Brain microvascular endothelial cell (primary cell): ENCODE data around the gene LAMB3.

Experiments
- DNase-seq: peaks from one replicate; pipeline ENCODE4 v3.0.0-alpha.2; 2020
- H3K27ac ChIP-seq: fragments of 250-450 bp; sonication (Bioruptor Pico); 2 replicates; pipeline ENCODE4 v1.5.1; 2020; ENCODE audit warnings: mild to moderate bottlenecking, moderate library complexity
- H3K27me3 ChIP-seq: fragments of 250-450 bp; sonication (Bioruptor Pico); replicated peaks from 2 replicates; pipeline ENCODE4 v1.5.1; 2020; ENCODE audit warnings: mild to moderate bottlenecking
- H3K36me3 ChIP-seq: fragments of 250-450 bp; sonication (Bioruptor Pico); replicated peaks from 2 replicates; pipeline ENCODE4 v1.5.1; 2020; ENCODE audit warnings: mild to moderate bottlenecking
- H3K4me3 ChIP-seq: 2 replicates; pipeline ENCODE4 v1.5.1; 2011; ENCODE audit warnings: low read depth, mild to moderate bottlenecking, control low read depth, low read length, moderate library complexity
- in situ Hi-C: cut with HindIII; loops from 2 replicates; pipeline ENCODE4 v1.10.0; 2017; ENCODE audit warnings: low sequenced_read_pairs, low pct_ligation_motif_present
- TF ChIP-seq, protein P1 (sequence below): IDR thresholded peaks from 2 replicates; pipeline ENCODE4 v1.5.1; 2011; ENCODE audit warnings: low read depth, mild to moderate bottlenecking, moderate library complexity, low read length, control low read depth, inconsistent platforms; ENCODE audit errors: missing control alignments

Gene LAMB3

DNA sequence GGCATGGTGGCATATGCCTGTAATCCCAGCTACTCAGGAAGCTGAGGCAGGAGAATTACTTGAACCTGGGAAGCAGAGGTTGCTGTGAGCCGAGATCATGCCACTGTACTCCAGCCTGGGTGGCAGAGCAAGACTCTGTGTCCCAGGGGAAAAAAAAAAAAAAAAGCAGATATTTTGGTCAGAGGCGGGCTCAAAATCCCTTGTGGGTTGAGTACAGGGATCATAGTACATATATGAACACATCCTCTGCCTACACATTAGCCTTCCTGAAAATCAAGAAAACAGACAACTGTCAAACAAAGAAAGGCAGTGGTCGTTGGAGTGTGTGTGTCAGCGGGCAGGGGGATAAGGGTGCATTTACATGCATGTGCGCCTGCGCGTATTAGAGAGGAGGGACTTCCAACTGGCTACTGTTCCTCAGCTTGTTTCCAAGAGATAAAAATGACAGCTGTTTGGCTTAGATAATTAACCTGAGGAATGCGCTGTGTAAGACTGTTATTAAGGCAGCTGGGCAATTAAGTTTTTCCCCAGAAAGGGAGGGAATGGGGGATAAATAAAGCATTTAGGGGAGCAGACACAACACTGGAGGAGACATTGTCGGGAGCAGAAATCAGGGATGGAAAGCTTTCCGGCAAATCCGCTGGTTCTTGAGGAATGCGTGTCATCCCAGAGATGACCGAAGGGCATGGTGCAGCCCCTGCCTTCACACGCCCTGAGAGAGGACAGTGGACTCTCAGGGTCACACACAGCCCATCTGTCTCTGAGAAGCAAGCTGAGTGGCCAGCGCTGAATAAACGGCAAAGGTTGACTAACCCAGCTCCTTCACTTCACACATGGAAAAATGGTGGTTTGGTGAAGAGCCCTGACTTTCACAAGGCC, 6.4 kb downstream of the LAMB3 start:
- TF ChIP-seq, protein P1, sequence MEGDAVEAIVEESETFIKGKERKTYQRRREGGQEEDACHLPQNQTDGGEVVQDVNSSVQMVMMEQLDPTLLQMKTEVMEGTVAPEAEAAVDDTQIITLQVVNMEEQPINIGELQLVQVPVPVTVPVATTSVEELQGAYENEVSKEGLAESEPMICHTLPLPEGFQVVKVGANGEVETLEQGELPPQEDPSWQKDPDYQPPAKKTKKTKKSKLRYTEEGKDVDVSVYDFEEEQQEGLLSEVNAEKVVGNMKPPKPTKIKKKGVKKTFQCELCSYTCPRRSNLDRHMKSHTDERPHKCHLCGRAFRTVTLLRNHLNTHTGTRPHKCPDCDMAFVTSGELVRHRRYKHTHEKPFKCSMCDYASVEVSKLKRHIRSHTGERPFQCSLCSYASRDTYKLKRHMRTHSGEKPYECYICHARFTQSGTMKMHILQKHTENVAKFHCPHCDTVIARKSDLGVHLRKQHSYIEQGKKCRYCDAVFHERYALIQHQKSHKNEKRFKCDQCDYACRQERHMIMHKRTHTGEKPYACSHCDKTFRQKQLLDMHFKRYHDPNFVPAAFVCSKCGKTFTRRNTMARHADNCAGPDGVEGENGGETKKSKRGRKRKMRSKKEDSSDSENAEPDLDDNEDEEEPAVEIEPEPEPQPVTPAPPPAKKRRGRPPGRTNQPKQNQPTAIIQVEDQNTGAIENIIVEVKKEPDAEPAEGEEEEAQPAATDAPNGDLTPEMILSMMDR: no peak
- H3K36me3 ChIP-seq: no peaks in the 10 kb centered on the region
- no peak overlapping the region for H3K4me3 ChIP-seq
- H3K27ac ChIP-seq: no peak overlapping the region
- no peaks in the 10 kb centered on the region for H3K27me3 ChIP-seq
- no peak for DNase-seq
- in situ Hi-C loops: no loop called here

DNA sequence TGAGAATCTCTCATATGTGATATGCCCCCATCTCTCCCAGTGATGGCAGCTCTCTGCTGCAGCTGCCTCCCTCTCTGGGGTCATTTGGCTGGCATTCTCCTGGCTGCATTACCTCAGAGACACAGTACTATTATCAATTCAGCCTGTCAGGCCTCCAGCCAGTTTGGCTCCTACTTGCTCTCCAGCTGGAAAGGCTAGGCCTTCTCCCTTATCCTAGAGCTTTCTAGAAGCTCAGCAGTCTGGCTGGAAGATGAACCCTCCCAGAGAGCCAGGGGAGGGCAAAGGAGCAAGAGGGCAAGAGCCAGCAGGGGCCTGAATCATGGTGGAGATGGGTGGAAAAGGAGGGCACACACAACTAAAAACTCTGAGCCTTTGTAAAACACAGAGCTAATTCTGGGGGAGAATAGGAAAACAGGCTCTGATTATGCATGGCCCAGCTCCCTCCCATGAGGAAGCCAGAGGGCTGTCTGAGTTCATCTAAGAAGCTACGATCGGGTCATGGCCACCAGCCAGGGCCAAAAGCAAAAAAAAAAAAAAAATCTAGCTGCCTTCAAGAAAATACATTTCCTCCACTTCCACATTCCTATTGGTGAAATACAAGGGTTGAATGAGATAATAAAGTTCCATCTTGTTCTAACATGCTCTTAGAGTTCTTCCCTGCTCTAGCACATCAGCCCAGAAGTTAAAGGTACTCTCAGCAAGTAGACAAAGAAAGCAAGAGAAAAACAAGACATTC, 8.8 kb downstream of the LAMB3 start:
- DNase-seq: no peak
- TF ChIP-seq, protein P1: no peak
- no peaks in the 10 kb centered on the region for H3K36me3 ChIP-seq
- in situ Hi-C loops: no loop called here
- no peaks in the 10 kb centered on the region for H3K27me3 ChIP-seq
- H3K27ac ChIP-seq: no peak overlapping the region
- no peak overlapping the region for H3K4me3 ChIP-seq

DNA sequence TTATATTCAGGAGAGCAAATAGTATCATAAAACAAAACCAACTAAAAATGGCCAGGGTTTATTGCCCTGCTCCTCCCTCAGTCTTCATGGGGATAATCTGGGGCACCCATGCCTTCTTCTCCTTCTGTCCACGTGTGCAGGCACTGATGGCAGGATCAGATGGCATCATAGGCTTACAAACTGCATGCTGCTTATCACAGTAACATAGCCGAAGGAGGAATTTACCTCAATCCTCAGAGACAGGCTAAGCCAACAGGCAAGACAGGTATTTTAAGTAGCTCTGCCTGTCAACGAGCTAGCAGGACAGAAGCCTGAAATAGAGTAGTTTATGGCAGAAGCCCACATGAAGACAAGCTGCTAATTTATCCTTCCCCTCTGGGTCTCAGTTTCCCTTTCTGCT, 9.4 kb downstream of the LAMB3 start:
- Histone ChIP-seq H3K36me3 (no peaks in the 10 kb centered on the region), H3K4me3 (no peak overlapping the region), H3K27ac (no peak overlapping the region), H3K27me3 (no peaks in the 10 kb centered on the region)
- DNase-seq: no peak
- in situ Hi-C loops: no loop called here
- TF ChIP-seq, protein P1: no peak

DNA sequence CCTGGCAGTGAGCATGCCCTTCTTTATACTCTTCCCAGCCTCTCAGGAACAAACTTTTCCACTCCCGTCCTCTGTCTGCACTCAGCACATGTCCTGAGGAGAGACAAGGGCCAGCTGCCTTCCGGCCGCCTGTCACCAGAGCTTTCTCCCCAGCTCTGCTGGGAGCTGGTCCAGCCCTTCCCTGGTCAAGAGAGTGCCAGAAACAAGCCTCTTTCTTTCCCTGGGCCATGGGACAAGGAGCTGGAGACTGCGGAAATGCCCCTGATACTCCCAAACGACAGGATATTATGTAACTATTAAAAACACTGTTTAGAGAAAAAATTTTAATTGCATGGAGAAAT, 10.4 kb downstream of the LAMB3 start:
- no peaks in the 10 kb centered on the region for H3K36me3 ChIP-seq

DNA sequence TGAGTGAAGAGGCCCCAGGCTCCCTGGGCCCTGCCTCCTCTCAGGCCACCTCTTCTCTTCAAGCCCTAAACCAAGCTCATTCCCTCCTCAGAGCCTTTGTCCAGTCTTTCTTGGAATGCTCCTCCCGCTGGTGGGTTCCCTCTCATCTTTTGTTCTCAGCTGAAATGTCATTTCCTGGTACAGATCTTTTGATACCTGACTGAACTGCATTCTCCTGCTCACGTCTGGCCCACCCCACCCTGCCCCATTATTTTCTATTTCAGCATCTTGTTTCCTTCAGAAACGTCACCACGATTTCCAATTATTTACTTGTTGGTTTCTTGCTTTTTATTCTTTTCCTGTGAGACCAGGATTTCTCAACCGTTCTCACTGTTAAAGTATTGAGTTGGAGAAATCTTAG, 16.4 kb downstream of the LAMB3 start:
- in situ Hi-C loops: no loop called here
- TF ChIP-seq, protein P1: no peak
- Histone ChIP-seq H3K36me3 (no peaks in the 10 kb centered on the region), H3K4me3 (no peak overlapping the region), H3K27me3 (no peaks in the 10 kb centered on the region), H3K27ac (no peak overlapping the region)
- DNase-seq: no peak

More for the DNA sequence above, 10.4 kb downstream of the LAMB3 start:
- DNase-seq: no peak
- in situ Hi-C loops: no loop called here
- Histone ChIP-seq H3K27me3 (no peaks in the 10 kb centered on the region), H3K4me3 (no peak overlapping the region), H3K27ac (no peak overlapping the region)
- TF ChIP-seq, protein P1: no peak
